Tibial artery (tissue), 4 donors: ENCODE measurements around the gene NCR2.

ENCODE experiments used
- DNase-seq, 2 donors: peaks; one replicate each; pipeline ENCODE4 v3.0.0-alpha.2; 2019
- H3K27ac ChIP-seq, 2 donors: fragments of 200-600 bp; sonication (generic) in 1 of 2; 1 replicate in 1 of 2; 2 replicates in 1 of 2; pipeline ENCODE4 v1.5.1; 2018 to 2019; ENCODE audit warnings: mild to moderate bottlenecking in 1 of 2
- H3K27me3 ChIP-seq, 2 donors: fragments of 200-600 bp; sonication (generic) in 1 of 2; one replicate each; pipeline versions ENCODE4 v1.5.1 to v1.6.0; 2016 to 2019
- H3K36me3 ChIP-seq, 3 donors: fragments of 200-600 bp; sonication (generic) in 2 of 3; one replicate each; pipeline ENCODE4 v1.5.1; 2016 to 2019; ENCODE audit warnings: mild to moderate bottlenecking in 2 of 3
- H3K4me1 ChIP-seq, 4 donors: fragments of 200-600 bp; sonication (generic) in 2 of 4; 1 replicate in 3 of 4; 2 replicates in 1 of 4; pipeline ENCODE4 v1.5.1; 2016 to 2019
- H3K4me3 ChIP-seq, 2 donors: fragments of 200-600 bp; sonication (generic) in 1 of 2; 1 replicate in 1 of 2; 2 replicates in 1 of 2; pipeline ENCODE4 v1.5.1; 2018 to 2019; ENCODE audit warnings: mild to moderate bottlenecking in 2 of 2
- H3K9me3 ChIP-seq, 3 donors: fragments of 200-600 bp; sonication (generic) in 1 of 3; one replicate each; pipeline ENCODE4 v1.5.1; 2016 to 2019
- intact Hi-C: fragments of 100-400 bp; cut with DNase I; formaldehyde crosslinking; loops from one replicate; pipeline ENCODE4 v1.15.0; 2023; ENCODE audit warnings: low total_unique reads
- TF ChIP-seq, protein P1 (sequence below), 2 experiments: fragments of 200-600 bp in 1 of 2; fragments of 450-650 bp in 1 of 2; IDR thresholded peaks; one replicate each; pipeline ENCODE4 v1.5.1; 2017 to 2019; ENCODE audit warnings: antibody characterized with exemption in 2 of 2, mild to moderate bottlenecking in 1 of 2, moderate library complexity in 1 of 2

Gene NCR2

DNA sequence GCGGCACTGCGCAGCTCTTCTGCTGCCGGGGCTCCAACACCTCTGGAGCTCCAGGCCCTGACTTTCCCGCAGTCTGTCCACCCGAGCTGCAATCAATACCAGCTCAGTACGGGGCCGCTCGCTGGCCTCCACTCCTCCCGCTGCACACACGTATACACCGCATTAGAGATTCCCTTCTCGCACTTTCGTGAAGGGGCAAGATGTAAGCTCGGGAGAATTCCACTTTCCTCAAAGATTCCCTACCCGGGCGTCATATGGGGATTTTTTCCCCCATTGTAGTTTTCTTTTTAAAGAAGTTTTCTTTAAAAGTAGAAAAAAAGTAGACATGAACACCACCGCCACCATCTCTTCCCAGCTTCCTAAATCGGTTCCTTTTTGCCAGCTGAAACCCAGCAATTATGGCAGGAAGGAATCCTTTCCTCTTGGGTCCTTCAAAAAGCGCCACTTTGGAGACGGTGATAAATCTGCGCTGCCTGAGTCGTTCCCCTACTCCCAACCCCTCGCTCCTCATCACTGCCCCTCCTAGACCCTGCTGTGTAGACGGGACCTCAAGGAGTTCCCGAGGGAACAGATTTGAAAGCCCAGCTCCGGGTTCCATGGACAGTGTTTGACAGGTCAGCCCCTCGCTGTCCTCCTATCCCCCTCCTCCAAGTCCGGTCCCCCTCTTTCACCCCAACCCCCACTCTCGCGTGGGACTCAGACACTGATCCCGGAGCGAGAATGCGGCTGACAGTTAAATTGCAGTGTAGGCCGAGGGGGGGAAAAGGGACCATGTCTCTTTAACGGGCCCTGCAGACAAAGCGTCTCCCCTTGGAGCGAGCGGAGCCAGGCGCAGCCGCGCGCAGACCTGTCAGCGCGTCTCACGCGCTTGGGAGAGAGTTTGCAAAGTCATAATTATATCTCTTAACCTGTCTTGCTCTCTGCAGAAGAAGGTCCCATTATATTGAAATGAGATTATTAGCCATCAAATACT, 39.5 kb downstream of the NCR2 start:
- TF ChIP-seq, protein P1, sequence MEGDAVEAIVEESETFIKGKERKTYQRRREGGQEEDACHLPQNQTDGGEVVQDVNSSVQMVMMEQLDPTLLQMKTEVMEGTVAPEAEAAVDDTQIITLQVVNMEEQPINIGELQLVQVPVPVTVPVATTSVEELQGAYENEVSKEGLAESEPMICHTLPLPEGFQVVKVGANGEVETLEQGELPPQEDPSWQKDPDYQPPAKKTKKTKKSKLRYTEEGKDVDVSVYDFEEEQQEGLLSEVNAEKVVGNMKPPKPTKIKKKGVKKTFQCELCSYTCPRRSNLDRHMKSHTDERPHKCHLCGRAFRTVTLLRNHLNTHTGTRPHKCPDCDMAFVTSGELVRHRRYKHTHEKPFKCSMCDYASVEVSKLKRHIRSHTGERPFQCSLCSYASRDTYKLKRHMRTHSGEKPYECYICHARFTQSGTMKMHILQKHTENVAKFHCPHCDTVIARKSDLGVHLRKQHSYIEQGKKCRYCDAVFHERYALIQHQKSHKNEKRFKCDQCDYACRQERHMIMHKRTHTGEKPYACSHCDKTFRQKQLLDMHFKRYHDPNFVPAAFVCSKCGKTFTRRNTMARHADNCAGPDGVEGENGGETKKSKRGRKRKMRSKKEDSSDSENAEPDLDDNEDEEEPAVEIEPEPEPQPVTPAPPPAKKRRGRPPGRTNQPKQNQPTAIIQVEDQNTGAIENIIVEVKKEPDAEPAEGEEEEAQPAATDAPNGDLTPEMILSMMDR (IDR thresholded peaks at IDR 0.05): no peak
- H3K4me3 ChIP-seq: no peak overlapping the region
- H3K27ac ChIP-seq: no peak overlapping the region
- peaks cover 7 to 83% of the 10 kb centered on the region in 2 donors for H3K27me3 ChIP-seq
- H3K9me3 ChIP-seq: no peaks in the 10 kb centered on the region
- DNase-seq: no peak
- no peaks in the 10 kb centered on the region for H3K36me3 ChIP-seq
- intact Hi-C loops: no loop called here
- peaks cover 0 to 50% (median 45%) of the 10 kb centered on the region in 4 donors for H3K4me1 ChIP-seq

DNA sequence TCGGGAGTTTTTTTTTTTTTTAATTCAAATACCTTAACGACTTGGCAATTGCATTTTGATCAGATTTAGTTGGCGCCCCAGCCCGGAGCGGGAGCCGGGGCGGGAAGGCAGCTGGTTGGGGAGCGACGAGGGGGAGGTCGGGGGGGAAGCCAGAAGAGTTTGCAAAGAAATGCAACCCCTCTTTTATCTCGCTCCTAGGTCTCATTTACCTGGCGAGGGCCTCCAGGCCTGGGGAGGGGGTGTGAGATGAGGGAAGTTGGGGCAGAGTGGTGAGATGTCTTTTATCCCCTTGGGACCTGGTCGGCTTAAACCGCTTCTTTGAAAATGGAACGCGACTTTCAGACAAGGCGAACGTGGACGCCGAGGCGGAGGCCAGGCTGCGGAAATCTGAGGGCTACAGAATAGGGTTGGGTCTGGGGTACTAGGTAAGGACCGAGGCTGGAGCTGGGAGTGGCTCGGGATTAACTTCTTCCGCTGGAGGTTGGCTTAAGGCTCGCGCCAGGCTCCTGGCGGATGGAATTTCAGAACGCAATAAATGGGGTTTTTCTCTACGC, 40.3 kb downstream of the NCR2 start:
- intact Hi-C loops: no loop called here
- Histone ChIP-seq H3K27me3 (peaks cover 7 to 75% of the 10 kb centered on the region in 2 donors), H3K4me1 (peaks cover 0 to 50% (median 45%) of the 10 kb centered on the region in 4 donors), H3K9me3 (no peaks in the 10 kb centered on the region), H3K27ac (no peak overlapping the region), H3K36me3 (no peaks in the 10 kb centered on the region), H3K4me3 (no peak overlapping the region)
- DNase-seq: no peak
- TF ChIP-seq, protein P1 (IDR thresholded peaks at IDR 0.05): no peak

DNA sequence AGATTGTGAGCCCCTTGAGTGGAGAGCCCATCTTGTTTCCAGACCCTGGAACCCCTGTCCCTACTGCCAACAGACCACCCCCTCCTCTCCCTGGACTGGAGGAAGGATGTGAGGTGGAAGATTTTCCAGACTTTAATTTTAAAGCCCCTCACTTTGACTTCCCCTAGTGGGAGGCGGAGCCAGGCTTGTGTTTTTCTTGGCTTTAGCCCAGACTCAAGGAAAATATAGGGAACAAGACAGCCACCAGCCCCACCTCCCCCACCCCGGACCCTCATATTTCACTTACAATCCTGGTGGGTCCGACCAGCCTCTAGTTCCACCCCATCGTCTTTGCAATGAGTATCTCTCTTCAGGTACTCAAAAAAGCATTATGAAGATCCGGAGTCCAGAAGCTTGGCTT, 40.8 kb downstream of the NCR2 start:
- intact Hi-C loops: no loop called here
- no peak for DNase-seq
- Histone ChIP-seq H3K9me3 (no peaks in the 10 kb centered on the region), H3K4me3 (no peak overlapping the region), H3K36me3 (no peaks in the 10 kb centered on the region), H3K27ac (no peak overlapping the region), H3K4me1 (peaks cover 0 to 47% (median 43%) of the 10 kb centered on the region in 4 donors), H3K27me3 (peaks cover 7 to 70% of the 10 kb centered on the region in 2 donors)
- TF ChIP-seq, protein P1 (IDR thresholded peaks at IDR 0.05): no peak

DNA sequence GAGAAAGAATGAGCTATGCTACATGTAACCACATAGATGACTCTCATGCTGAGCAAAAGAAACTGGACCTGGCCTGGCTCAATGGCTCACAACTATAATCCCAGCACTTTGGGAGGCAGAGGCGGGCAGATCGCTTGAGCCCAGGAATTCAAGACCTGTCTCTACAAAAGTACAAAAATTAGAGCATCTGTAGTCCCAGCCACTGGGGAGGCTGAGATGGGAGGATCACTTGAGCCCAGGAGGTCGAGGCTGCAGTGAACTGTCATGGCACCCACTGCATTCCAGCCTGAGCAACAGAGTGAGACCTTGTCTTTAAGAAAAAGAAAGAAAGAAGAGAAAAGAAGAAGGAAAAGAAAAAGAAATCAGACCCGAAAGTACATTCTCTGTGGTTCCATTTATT, 41.7 kb downstream of the NCR2 start:
- intact Hi-C loops: no loop called here
- peaks cover 3 to 64% of the 10 kb centered on the region in 2 donors for H3K27me3 ChIP-seq
- no peak overlapping the region for H3K27ac ChIP-seq
- H3K4me3 ChIP-seq: no peak overlapping the region
- no peak for DNase-seq
- H3K36me3 ChIP-seq: no peaks in the 10 kb centered on the region
- TF ChIP-seq, protein P1 (IDR thresholded peaks at IDR 0.05): no peak
- no peaks in the 10 kb centered on the region for H3K9me3 ChIP-seq
- H3K4me1 ChIP-seq: peaks cover 0 to 38% (median 34%) of the 10 kb centered on the region in 4 donors

DNA sequence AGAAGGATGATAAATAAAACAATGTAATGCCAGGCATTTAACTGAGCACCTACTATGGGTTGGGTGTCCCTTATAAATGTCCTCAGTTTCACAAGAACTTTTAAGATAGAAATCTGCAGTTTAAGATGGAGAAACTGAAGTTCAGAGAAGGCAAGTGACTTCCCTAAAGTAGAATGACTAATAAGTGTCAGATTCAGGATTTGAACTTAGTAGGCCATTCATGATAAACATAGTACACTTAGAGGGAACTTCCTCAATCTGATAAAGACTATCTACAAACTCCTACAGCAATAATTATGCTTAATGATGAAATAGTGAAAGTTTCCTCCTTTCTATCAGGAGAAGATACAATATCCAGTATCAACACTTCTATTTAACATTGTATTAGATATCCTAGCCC, 43.9 kb downstream of the NCR2 start:
- TF ChIP-seq, protein P1 (IDR thresholded peaks at IDR 0.05): no peak

More for the DNA sequence above, 43.9 kb downstream of the NCR2 start:
- Histone ChIP-seq H3K27ac (no peak overlapping the region), H3K36me3 (no peaks in the 10 kb centered on the region), H3K4me1 (peaks cover 0 to 16% (median 12%) of the 10 kb centered on the region in 4 donors), H3K4me3 (no peak overlapping the region), H3K27me3 (peaks cover 3 to 59% of the 10 kb centered on the region in 2 donors), H3K9me3 (no peaks in the 10 kb centered on the region)
- intact Hi-C loops: no loop called here
- DNase-seq: no peak
